HepG2 (cell line): ENCODE results near the gene TCEA3. TPM values are rescaled to one million over a fixed set of nuclear protein-coding genes. Genes with fewer than 3 reads are reported as not detected.

Experiments
- HOXA3 ChIP-seq: sonication (generic); formaldehyde crosslinking; IDR thresholded peaks from 2 replicates; pipeline ENCODE4 v1.5.0; 2020; ENCODE audit warnings: missing genetic modification reagents
- KLF13 ChIP-seq: sonication (generic); formaldehyde crosslinking; IDR thresholded peaks from 2 replicates; pipeline ENCODE4 v1.4.0; 2020; ENCODE audit warnings: mild to moderate bottlenecking, missing genetic modification reagents
- KMT2B ChIP-seq: IDR thresholded peaks from 2 replicates; pipeline ENCODE4 v1.6.1; 2016; ENCODE audit warnings: missing genetic modification reagents, missing compliant biosample characterization
- SRSF1 ChIP-seq: fragments of 200-400 bp; formaldehyde crosslinking; optimal IDR thresholded peaks from 2 replicates; pipeline ENCODE3; 2017; ENCODE audit warnings: mild to moderate bottlenecking, low read depth, low read length, moderate library complexity
- TMF1 ChIP-seq: sonication (generic); formaldehyde crosslinking; IDR thresholded peaks from 2 replicates; pipeline ENCODE4 v1.8.1; 2022; ENCODE audit warnings: low read depth, missing genetic modification reagents
- TOPORS ChIP-seq: sonication (generic); formaldehyde crosslinking; IDR thresholded peaks from 2 replicates; pipeline ENCODE4 v1.8.0; 2023; ENCODE audit warnings: mild to moderate bottlenecking, missing genetic modification reagents
- ZBED4 ChIP-seq: sonication (generic); formaldehyde crosslinking; IDR thresholded peaks from 2 replicates; pipeline ENCODE4 v1.4.0; 2020; ENCODE audit warnings: missing genetic modification reagents, borderline replicate concordance
- ZNF18 ChIP-seq: sonication (generic); formaldehyde crosslinking; IDR thresholded peaks from 2 replicates; pipeline ENCODE4 v1.8.0; 2022; ENCODE audit warnings: mild to moderate bottlenecking, missing genetic modification reagents; ENCODE audit not compliant: insufficient replicate concordance
- ZNF761 ChIP-seq: sonication (generic); formaldehyde crosslinking; conservative IDR thresholded peaks from 2 replicates; pipeline ENCODE4 v1.4.0; 2020; ENCODE audit warnings: mild to moderate bottlenecking, missing genetic modification reagents
- ZNF891 ChIP-seq: sonication (generic); formaldehyde crosslinking; IDR thresholded peaks from 2 replicates; pipeline ENCODE4 v1.5.0; 2020; ENCODE audit warnings: mild to moderate bottlenecking, missing genetic modification reagents
- polyA plus RNA-seq, 8 experiments: library from polyadenylated mRNA; depleted of rRNA in 3 of 8; stranded (reverse) in 7 of 8; unstranded in 1 of 8; fragments of >200 nt; fragmentation: Illumina TruSeq in 4 of 8; extraction: Trizol in 4 of 8; gene quantifications; 2 replicates each; pipeline versions ENCODE4 v1.2.1 to v1.2.3, GENCODE V29; 2011 to 2016; ENCODE audit warnings: low read depth in 4 of 8, missing spikeins in 1 of 8, mixed read lengths in 1 of 8; ENCODE audit not compliant: insufficient read depth in 1 of 8
- total RNA-seq, 5 experiments: library from RNA; depleted of rRNA; stranded (reverse); fragments of >200 nt; fragmentation: Illumina TruSeq; extraction: Trizol; gene quantifications; 2 replicates each; pipeline ENCODE4 v1.2.3, GENCODE V29; 2016; ENCODE audit warnings: low read depth in 1 of 5
- TF ChIP-seq, protein P1 (sequence below): fragments of 450-650 bp; IDR thresholded peaks from 2 replicates; pipeline ENCODE4 v1.6.1; 2017

The TCEA3 gene
- total and polyA plus RNA-seq, 2 of the 13 experiments (the other 11 are each of a cell fraction or from before 2014, with no cell fraction given), result 55.5 to 84.6 TPM

- TF ChIP-seq ZNF761 (CRISPR knock-in tag) (0 out of 2 replicates have a peak, but pooled peaks have one; percentile 57), TOPORS (CRISPR knock-in tag) (peak; percentile 71; the same call in 1 of the 2 replicates), SRSF1 (peak; percentile 82), TMF1 (CRISPR knock-in tag) (peak; percentile 78), HOXA3 (peak; percentile 69; the same call in 1 of the 2 replicates), ZBED4 (CRISPR knock-in tag) (no peak), KLF13 (no peak), ZNF18 (CRISPR knock-in tag) (peak; percentile 77), KMT2B (peak; percentile 68), ZNF891 (0 out of 2 replicates have a peak, but pooled peaks have one; percentile 36)
- TF ChIP-seq, protein P1, sequence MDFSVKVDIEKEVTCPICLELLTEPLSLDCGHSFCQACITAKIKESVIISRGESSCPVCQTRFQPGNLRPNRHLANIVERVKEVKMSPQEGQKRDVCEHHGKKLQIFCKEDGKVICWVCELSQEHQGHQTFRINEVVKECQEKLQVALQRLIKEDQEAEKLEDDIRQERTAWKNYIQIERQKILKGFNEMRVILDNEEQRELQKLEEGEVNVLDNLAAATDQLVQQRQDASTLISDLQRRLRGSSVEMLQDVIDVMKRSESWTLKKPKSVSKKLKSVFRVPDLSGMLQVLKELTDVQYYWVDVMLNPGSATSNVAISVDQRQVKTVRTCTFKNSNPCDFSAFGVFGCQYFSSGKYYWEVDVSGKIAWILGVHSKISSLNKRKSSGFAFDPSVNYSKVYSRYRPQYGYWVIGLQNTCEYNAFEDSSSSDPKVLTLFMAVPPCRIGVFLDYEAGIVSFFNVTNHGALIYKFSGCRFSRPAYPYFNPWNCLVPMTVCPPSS, result no peak
Measured at GRCh38 chr1:23368562-23369334, 55.8 kb downstream of the TCEA3 start (continued).
